GM23338 (cell line): ENCODE data around the gene NOTCH3. TPM values are rescaled to one million over a fixed set of nuclear protein-coding genes. Genes with fewer than 3 reads are reported as not detected.

Source experiments
- ETS1 ChIP-seq: IDR thresholded peaks from 2 replicates; pipeline ENCODE4 v1.6.1; 2016; ENCODE audit warnings: antibody characterized with exemption
- EZH2 ChIP-seq: fragments of 200-600 bp; sonication (generic); IDR thresholded peaks from one replicate; pipeline ENCODE4 v1.8.0; 2017; ENCODE audit warnings: antibody characterized with exemption, mild to moderate bottlenecking, low read depth; ENCODE audit not compliant: unreplicated experiment
- JUNB ChIP-seq: IDR thresholded peaks from one replicate; pipeline ENCODE4 v1.6.1; 2016; ENCODE audit warnings: antibody characterized with exemption; ENCODE audit not compliant: unreplicated experiment
- POLR2AphosphoS5 ChIP-seq: IDR thresholded peaks from 2 replicates; pipeline ENCODE4 v1.6.1; 2016; ENCODE audit warnings: antibody characterized with exemption, low read depth
- REST ChIP-seq: IDR thresholded peaks from one replicate; pipeline ENCODE4 v1.6.1; 2018; ENCODE audit warnings: antibody characterized with exemption; ENCODE audit not compliant: unreplicated experiment
- ZNF331 ChIP-seq: fragments of 250-450 bp; sonication (Bioruptor Pico); IDR thresholded peaks from 2 replicates; pipeline ENCODE4 v1.5.0; 2020; ENCODE audit warnings: low read depth, mild to moderate bottlenecking, moderate library complexity
- ZNF462 ChIP-seq: fragments of 250-450 bp; sonication (Bioruptor Pico); IDR thresholded peaks from 2 replicates; pipeline ENCODE4 v1.5.0; 2020; ENCODE audit warnings: mild to moderate bottlenecking, moderate library complexity
- polyA plus RNA-seq: library from polyadenylated mRNA; unstranded; fragments of >200 nt; fragmentation: Nextera tagmentation; extraction: Ambion mirVana; gene quantifications from 2 replicates; pipeline ENCODE4 v1.2.1, GENCODE V29; 2016
- total RNA-seq: library from RNA; depleted of rRNA; stranded (reverse); fragments of >200 nt; shearing (Covaris generic); gene quantifications from 2 replicates; pipeline ENCODE4 v1.2.3, GENCODE V29; 2014

NOTCH3 gene
- total and polyA plus RNA-seq, 2 experiments from 2014 or later, result 24.3 to 172 TPM

- no peak for TF ChIP-seq ZNF462
- TF ChIP-seq REST, result no peak
- no peak for TF ChIP-seq ETS1
- TF ChIP-seq EZH2, result no peak
- no peak for TF ChIP-seq JUNB
- no peak; the same call in 1 of the 2 replicates for TF ChIP-seq POLR2AphosphoS5
- no peak for TF ChIP-seq ZNF331 (CRISPR knock-in tag)
These were observed 44.0 kb upstream of the NOTCH3 start (continued) for GRCh38 chr19:15244808-15245207.
